Measurements from ENCODE around the gene NRDC. TPM values are rescaled to one million over a fixed set of nuclear protein-coding genes. Genes with fewer than 3 reads are reported as not detected.

The NRDC gene
- total RNA-seq, 1 experiment from 2014 or later = 182 TPM

DNA sequence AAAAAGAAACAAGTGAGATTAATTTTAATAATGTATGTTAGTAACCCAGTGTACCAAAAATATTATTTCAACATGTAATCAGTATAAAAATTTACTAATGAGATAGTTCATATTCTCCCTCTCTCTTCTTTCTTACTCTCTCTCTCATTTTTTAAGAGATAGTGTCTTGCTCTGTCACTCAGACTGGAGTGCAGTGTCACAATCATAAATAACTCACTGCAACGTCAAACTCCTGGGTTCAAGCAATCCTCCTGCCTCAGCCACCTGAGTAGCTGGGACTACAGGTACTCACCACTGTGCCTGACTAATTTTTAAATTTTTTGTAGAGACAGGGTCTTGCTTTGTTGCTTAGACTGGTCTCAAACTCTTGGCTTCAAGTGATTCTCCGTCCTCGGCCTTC, 123.9 kb downstream of the NRDC start:
- ChIA-PET CTCF (no interaction called here), POLR2A (no interaction called here), RAD21 (ENCODE audit: low non-redundant PET in 1 of 2, low total read pairs in 2 of 2, uncharacterized antibody in 2 of 2, unreplicated experiment in 2 of 2) (no interaction called here)
- Histone ChIP-seq H3K27ac (ENCODE audit: low read depth, low read length) (no peak overlapping the region), H3K27me3 (ENCODE audit: insufficient read depth, low read length) (no peaks in the 10 kb centered on the region), H3K36me3 (ENCODE audit: control insufficient read depth in 1 of 2, insufficient read depth in 2 of 2, low read length in 2 of 2) (peaks cover 0 to 8% of the 10 kb centered on the region in 2 experiments; a peak in 2 of 4 replicates), H3K79me2 (ENCODE audit: insufficient read depth, low read length) (no peaks in the 10 kb centered on the region; the same call in 1 of the 2 replicates), H3K9me2 (ENCODE audit: insufficient read depth) (no peaks in the 10 kb centered on the region), H3K4me1 (ENCODE audit: control insufficient read depth in 1 of 2, insufficient read depth in 2 of 2, low read length in 2 of 2) (no peaks in the 10 kb centered on the region), H3K9me3 (ENCODE audit: control insufficient read depth in 1 of 2, insufficient read depth in 1 of 2, low read depth in 1 of 2, low read length in 2 of 2) (no peaks in the 10 kb centered on the region), H3K4me3 (replicated peaks in 1 of 2; ENCODE audit: low read depth in 1 of 2, low read length in 2 of 2) (no peak overlapping the region), H4K20me1 (ENCODE audit: insufficient read depth) (no peaks in the 10 kb centered on the region), H3K4me2 (ENCODE audit: low read length) (no peak overlapping the region), H3K9ac (ENCODE audit: low read length) (no peak overlapping the region), H2AFZ (ENCODE audit: low read depth, low read length, poor library complexity, severe bottlenecking) (no peak overlapping the region)
- DNase-seq (ENCODE audit: low read depth, low spot score) (no peak), ATAC-seq (no peak)
- intact Hi-C loops (cut with micrococcal nuclease) = no loop called here
- BruUV-seq (replicated peaks) = no TSS peak
- TF ChIP-seq SP1 (IDR thresholded peaks at IDR 0.05; ENCODE audit: low read depth) = no peak
- TF ChIP-seq ZNF274 (IDR thresholded peaks at IDR 0.05; ENCODE audit: low read depth, low read length) = no peak

DNA sequence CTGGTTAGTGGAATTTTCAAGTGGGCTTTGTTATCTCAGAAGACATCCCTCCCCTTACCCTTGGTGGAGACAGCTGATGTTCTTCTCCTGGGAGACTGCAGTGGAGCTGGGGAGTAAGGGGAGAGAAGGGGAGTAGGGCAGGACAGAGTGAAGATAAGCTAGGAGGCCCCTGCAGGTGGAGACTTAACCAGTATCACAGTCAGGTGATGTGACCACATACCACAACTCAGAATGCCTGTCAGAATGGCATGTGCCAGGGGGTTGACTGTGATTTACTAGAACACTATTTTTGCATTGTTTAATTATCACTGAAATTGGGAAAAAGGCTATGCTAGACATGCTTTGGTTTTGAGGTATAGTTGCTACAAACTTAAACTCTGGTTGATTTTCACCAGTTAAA, 124.6 kb downstream of the NRDC start:
- Histone ChIP-seq H3K4me2 (ENCODE audit: low read length) (no peak overlapping the region), H3K27ac (ENCODE audit: low read depth, low read length) (no peak overlapping the region), H3K27me3 (ENCODE audit: insufficient read depth, low read length) (no peaks in the 10 kb centered on the region), H3K4me1 (ENCODE audit: control insufficient read depth in 1 of 2, insufficient read depth in 2 of 2, low read length in 2 of 2) (no peaks in the 10 kb centered on the region), H2AFZ (ENCODE audit: low read depth, low read length, poor library complexity, severe bottlenecking) (no peak overlapping the region), H3K4me3 (replicated peaks in 1 of 2; ENCODE audit: low read depth in 1 of 2, low read length in 2 of 2) (no peak overlapping the region), H3K9me3 (ENCODE audit: control insufficient read depth in 1 of 2, insufficient read depth in 1 of 2, low read depth in 1 of 2, low read length in 2 of 2) (no peaks in the 10 kb centered on the region), H3K79me2 (ENCODE audit: insufficient read depth, low read length) (no peaks in the 10 kb centered on the region; the same call in 1 of the 2 replicates), H4K20me1 (ENCODE audit: insufficient read depth) (no peaks in the 10 kb centered on the region), H3K9me2 (ENCODE audit: insufficient read depth) (no peaks in the 10 kb centered on the region), H3K36me3 (ENCODE audit: control insufficient read depth in 1 of 2, insufficient read depth in 2 of 2, low read length in 2 of 2) (peaks cover 0 to 8% of the 10 kb centered on the region in 2 experiments; a peak in 2 of 4 replicates), H3K9ac (ENCODE audit: low read length) (no peak overlapping the region)
- ATAC-seq (no peak), DNase-seq (ENCODE audit: low read depth, low spot score) (no peak)
- ChIA-PET CTCF (interaction anchor here (1.4 kb wide), 1 partner anchor 15 kb away, joined by 5 read pairs; no protein-coding TSS in a partner anchor), RAD21 (ENCODE audit: low non-redundant PET in 1 of 2, low total read pairs in 2 of 2, uncharacterized antibody in 2 of 2, unreplicated experiment in 2 of 2) (no interaction called here), POLR2A (no interaction called here)
- no TSS peak for BruUV-seq (replicated peaks)
- intact Hi-C loops (cut with micrococcal nuclease) = no loop called here
- TF ChIP-seq, protein P1, sequence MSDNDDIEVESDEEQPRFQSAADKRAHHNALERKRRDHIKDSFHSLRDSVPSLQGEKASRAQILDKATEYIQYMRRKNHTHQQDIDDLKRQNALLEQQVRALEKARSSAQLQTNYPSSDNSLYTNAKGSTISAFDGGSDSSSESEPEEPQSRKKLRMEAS (IDR thresholded peaks at IDR 0.05) = no peak
- TF ChIP-seq ELF1 (IDR thresholded peaks at IDR 0.05; ENCODE audit: borderline replicate concordance, low read depth) (no peak), EGR1 (IDR thresholded peaks at IDR 0.05; ENCODE audit: low read depth) (no peak), YY1 (IDR thresholded peaks at IDR 0.05; ENCODE audit: extremely low read depth, insufficient replicate concordance, low read depth, low read length) (no peak), ZFX (IDR thresholded peaks at IDR 0.05) (no peak)
